Stimulated activated naive CD8-positive, alpha-beta T cell treated with anti-CD3 and anti-CD28 coated beads, Interleukin-15, Interleukin-2, amounts not matched to agents 100 U/mL and 50 U/mL, for 24 hours (primary cell): Measurements from ENCODE around the gene DKC1.
A peak's percentile ranks its signal among the peaks of the same experiment; 100 is the strongest.

ENCODE experiments used
- ATAC-seq: fragments of 150-1000 bp; cut with Tn5 transposase; one replicate; pipeline ENCODE4 v1.10.0; 2021
- DNase-seq: peaks from one replicate; pipeline ENCODE4 v3.0.0; 2021

The DKC1 gene

GRCh38 chrX:154737136-154737535, 25.5 kb upstream of the DKC1 start:
- ATAC-seq (no peak), DNase-seq (no peak)

DNA sequence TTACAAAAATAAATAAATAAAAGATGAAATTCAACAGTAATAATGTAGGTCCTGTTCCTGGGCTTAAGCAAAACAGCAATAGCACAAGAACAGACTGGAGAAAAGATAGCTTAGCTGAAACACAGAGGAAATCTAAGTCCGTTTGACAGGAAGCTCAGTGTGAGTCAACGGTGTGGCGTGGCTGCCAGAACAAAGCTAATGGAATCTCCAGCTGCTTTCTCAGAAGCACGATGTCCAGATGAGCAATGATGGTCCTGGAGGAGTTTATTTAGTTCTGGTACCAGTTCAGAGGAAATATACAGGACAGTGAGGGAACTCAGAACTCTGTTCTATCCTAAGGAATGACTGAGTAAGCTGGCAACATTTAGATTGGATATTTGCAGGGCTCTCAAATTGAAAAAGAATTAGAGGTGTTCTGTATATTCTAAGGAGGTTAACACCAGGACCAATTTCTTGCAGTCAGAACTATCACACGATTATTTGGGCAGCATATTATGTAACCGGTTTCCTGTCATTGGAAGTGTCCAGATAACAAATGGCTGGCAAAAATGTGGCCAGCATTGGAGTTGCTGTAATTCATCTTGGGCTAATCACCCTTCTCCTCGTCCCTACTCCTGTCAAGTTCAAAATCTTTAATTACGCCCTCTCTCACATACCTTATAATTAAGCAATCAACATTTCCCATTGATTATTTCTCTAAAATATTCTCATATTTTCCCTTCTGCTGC, 24.5 kb upstream of the DKC1 start:
- DNase-seq (no peak), ATAC-seq (peak; percentile 57)

GRCh38 chrX:154739952-154740465, 22.7 kb upstream of the DKC1 start:
- ATAC-seq (no peak), DNase-seq (no peak)

DNA sequence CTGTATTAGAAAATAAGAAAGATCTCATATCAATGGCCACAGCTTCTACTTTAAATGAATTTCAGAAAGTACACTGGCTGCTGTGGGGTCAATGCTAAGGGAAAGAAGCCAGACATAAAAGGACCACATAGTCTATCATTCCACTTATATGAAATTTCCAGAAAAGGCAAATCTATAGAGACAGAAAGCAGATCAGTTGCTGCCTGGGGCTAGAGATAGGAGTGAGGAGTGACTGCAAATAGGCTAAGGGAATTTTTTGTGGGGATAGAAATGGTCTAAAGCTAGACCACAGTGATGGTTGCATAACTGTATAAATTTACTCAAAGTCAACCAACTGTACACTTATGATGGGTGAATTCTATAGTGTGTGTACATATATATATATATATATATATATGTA, 20.1 kb upstream of the DKC1 start:
- DNase-seq (no peak), ATAC-seq (no peak)

DNA sequence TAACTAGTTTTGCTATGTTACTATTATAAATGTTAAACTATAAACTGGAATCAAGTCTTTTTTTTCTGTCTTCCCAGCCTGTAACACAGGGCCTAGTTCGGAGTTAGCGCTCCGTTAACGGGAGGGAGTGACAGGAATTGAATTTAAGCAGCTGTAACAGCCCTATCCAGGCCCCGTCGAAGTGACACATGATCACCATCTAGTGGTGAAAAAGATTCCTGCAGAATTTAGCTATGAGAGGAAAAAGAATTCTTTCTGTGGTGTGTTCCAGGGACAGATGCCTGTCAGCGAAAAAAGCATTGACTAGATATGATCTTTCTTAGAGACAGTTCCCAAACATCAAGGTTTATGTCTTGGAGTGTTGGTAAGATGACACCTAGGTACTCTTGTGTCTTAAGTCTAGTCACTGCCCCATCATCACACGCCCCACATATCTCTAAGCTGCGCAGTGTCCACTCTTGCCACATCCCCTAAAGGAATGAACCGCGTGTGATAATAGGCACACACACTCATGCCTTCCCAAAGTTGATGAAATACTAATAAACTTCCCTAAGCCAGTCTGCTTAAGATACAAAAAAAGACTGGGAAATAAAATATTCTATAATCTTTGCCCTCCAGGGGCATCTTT, 13.8 kb upstream of the DKC1 start:
- DNase-seq: no peak
- ATAC-seq: peak; percentile 68

DNA sequence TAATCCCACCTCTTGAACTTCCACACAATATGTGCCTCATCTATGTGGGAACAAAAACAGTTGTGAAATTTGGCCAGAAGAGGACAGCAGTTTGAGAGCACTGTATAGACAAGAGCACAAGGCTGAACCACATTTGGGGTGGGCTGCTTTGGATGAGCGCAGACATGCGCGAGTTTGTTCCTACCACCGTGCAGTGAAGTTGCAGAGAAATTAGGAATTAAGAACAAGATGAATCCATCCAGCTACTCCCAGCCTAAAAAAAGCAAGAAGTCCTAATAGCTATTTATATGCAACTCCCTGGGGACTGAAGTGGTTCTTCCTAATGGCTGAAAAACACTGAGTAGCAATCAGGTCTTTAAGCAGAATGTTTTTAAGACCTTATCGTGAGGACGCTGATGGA, 12.8 kb upstream of the DKC1 start:
- ATAC-seq (no peak), DNase-seq (no peak)

DNA sequence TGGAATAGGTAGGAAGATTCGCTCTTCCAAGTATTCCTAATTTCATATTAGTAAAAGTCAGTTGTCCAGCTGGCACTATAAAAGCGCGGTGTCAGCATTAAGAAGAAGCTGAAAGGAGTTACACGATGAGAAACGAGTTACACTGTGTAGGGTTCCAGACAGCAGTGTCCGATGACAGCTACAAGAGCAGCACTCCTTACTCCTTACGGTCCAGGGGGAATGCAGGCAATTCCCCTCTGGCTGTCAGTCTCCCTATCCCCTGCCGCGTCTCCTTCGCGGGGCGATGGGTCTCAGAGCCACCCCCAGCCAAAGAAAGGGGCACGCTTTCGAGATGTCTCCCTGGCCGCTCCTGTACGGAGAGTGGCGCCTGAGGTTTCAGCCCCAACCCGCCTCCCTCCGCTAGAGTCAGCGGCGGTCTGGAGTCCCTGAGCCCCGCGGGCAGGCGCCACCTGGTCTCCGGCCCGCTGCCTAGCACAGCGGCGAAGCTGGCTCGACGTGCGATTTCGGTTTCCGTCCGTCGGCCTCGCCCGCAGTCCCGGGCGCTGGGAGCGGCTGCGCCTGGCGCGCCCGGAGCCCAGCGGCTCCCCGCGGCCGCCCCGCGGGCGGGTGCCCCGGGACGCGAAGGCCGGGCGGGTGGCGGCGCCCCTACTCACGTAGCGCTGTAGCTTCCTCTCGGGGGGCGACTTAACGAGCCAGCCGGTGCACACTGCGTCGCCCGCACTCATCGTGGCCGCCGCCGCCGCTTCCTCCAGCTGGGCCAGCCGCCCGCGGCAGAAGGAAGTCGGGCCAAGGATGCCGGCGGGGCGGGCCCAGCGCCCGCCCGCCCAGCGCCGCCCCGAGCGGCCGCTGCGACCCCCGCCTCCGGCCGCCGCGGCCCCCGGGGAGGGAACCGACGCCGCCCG, 12.1 kb upstream of the DKC1 start, which contains the start of gene GAB3:
Gene GAB3 (minus strand): TSS at position 777 of the 902 bp plus-strand sequence. CDS start 52 bp downstream, at position 725.
- DNase-seq (peak; percentile 51), ATAC-seq (peak; percentile 66)

- DNase-seq: no peak
- no peak for ATAC-seq
These were observed 11.4 kb upstream of the DKC1 start for GRCh38 chrX:154751203-154751668.

DNA sequence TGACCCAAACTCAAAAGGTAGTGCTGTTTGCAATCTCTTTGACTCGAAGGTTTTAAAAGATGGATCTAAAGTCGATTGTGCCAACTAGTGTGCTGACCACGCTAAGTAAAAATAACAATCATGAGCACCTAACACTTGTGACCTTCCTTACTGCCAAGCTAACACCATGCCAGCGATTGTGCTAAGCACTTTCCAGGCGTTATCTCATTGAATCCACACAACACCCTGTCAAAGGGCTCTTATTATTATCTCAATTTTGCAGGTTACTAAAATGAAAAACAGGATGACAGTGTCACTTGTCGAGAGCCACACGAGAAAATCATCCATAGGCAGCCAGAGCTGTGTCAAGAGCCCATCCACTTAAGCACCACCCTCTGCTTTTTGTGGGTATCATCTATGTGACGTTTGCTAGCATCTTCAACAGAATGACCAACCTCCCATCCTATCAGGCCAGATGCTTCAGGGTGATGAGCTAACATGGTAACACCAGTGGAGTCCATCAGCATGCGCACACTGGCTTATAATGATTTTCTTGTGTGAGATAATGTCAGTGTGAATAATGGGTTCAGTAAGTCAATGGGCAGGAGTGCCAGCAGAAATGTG, 10.9 kb upstream of the DKC1 start:
- DNase-seq (no peak), ATAC-seq (no peak)

- ATAC-seq (no peak), DNase-seq (no peak)
These were observed 4.0 kb upstream of the DKC1 start for GRCh38 chrX:154758696-154759095.

DNA sequence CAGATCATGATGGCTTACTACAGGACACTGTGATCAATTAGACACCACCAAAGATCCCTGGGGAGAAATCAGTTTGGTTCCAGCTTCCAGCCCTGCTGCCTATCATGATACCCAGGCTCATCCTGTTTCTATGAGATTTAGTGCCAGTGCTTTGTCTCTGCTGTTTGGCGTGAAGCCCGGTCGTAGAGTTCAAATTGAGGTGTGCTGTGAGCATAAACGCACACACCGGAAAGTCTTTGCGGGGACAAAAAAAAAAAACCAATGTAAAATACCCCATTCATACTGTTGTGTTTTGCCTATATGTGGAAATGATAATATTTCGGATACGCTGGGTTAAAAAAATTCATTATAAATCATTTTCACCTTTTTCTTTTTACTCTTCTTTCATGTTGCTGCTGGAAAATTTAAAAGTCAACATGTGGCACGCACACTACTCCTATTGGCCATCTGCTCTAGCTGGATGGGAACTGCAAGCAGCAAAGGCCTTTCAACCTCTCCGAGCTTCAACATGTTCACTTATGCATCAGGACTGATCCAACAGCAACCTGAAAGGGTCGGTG, 607 bp upstream of the DKC1 start:
- no peak for DNase-seq
- ATAC-seq: no peak

- DNase-seq: no peak
- ATAC-seq: no peak
These were observed 12.0 kb downstream of the DKC1 start for GRCh38 chrX:154774622-154775021.

GRCh38 chrX:154775419-154776349, 13.0 kb downstream of the DKC1 start:
- ATAC-seq: peak; percentile 79
- peak; percentile 22 for DNase-seq

DNA sequence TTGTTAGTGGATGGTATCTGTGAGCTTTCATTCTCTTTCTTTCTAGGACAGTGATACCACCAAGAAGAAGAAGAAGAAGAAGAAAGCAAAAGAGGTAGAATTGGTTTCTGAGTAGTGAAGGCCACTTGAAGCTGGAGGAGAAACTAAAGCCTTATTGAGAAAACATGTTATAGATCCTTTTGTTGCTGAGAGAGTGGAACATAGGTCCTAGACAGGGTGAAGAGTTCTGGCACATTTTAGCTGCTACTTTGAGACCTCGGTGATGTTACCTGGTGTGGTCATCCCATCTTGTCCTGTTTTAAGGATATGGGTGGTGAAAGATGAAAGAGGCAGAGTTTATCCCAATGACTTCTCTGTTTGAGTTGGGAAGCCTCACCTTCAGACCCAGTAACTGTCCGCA, 14.1 kb downstream of the DKC1 start:
- no peak for ATAC-seq
- no peak for DNase-seq

- ATAC-seq (no peak), DNase-seq (no peak)
These were observed 16.6 kb downstream of the DKC1 start for GRCh38 chrX:154779261-154779660.

GRCh38 chrX:154780968-154781367, 18.3 kb downstream of the DKC1 start:
- no peak for ATAC-seq

DNA sequence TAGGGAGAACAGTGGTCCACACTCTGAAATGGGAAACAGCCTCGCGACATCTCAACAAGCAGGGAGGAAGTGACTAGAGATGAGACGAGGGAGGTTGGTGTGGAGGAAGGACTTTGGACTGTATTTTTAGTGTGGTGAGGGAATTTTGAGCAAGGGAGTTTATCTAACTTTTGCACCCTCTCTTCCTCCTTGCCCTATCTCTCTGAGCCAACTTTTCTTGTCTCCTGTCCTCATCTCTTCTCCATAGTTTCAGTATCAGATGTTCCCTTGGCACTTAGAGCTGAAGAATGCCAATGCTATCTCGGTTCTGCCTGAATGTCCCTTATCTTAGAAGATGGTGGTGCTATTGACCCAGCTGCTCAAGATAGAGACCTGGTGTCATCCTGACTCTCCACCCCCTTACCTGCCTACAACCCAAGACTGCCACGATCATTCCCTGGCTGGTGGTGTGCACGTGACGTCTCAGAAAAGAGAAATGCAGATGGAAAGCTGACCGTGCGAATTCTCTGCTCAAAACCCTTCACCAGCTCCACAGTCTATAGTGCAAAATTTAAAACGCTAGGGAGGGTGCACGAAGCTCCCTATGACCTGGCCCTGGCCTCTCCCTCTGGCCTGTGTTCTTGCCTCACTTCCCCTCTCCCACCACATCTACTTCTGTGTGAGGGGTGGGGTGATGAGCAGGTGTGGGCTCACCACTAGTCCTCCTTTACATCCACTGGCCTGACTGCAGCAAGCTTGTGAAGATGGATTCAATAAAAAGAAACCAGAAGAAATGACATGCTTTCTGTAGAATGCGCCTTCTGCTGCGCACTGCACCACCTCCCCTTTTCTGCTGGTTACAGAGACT, 21.7 kb downstream of the DKC1 start:
- no peak for ATAC-seq
- no peak for DNase-seq

More at GRCh38 chrX:154780968-154781367, 18.3 kb downstream of the DKC1 start:
- DNase-seq: no peak

GRCh38 chrX:154785716-154786115, 23.1 kb downstream of the DKC1 start:
- DNase-seq (no peak), ATAC-seq (no peak)

DNA sequence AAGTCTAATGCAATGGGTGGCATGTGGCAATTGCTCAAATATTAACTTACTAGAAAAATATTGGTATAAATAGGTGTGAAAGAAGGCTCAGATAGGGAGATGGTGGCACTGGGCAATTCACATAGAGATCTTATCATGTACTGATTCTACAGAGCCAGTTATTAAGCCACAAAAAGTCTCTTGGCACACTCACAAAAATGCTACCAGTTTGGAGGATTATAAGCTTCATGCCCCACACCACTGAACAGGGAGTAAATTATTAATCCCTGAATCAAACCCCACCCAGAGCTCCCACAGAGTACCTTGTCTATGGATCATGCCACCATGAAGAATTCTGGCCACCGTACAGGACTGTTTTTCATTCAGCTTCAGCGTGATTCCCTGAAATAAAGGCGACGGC, 28.8 kb downstream of the DKC1 start:
- DNase-seq (no peak), ATAC-seq (no peak)

DNA sequence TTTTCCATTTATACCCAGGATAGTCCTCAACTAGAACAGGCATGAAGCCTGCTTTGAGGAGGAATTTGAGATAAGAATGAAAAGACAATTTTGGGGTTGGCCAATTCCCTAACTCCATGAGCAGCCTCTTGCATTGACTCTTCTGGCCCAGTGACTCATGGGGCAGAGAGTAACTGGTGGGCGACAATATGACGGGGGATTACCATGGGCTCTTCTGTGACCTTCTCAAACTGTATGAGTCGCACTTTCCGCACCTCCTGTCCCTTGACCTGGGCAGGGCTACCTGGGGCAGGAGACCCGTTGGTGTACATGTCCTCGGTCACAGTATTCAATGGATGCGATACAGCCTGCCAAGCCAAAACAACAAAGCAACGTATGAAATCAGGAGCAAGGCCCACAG, 29.3 kb downstream of the DKC1 start:
- DNase-seq (peak; percentile 48), ATAC-seq (peak; percentile 76)
